GM18868 (cell line): ENCODE measurements around the gene DNAH10.

Experiments used
- ATAC-seq: cut with Tn5 transposase; IDR thresholded peaks from one replicate; pipeline ENCODE4 v1.9.1; 2021; ENCODE audit warnings: mild to moderate bottlenecking, moderate library complexity; ENCODE audit not compliant: unreplicated experiment

Gene DNAH10

GRCh38 chr12:123834845-123835244 is 72.7 kb downstream of the DNAH10 start:
- ATAC-seq: no peak

- no peak for ATAC-seq
Observed at GRCh38 chr12:123836292-123836691, 74.2 kb downstream of the DNAH10 start.

DNA sequence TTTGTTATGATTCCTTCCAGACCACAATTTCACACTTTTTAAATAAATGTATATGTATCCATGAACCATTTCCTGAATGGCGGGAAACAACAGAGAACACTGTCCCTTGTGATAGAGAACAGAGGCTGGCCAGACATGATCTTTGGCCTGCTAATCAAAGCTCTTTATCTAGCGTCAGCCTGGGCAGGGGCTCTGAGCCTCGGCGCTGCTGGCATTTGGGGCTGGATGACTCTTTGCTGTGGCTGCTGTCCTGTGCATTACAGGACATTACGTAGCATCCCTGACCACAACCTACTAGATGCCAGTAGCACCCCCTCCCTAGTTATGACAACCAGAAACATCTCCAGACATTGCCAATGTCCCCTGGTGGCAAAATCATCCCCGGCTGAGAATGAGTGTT is 77.7 kb downstream of the DNAH10 start:
- no peak for ATAC-seq

GRCh38 chr12:123840765-123841425 is 78.8 kb downstream of the DNAH10 start:
- ATAC-seq: no peak

DNA sequence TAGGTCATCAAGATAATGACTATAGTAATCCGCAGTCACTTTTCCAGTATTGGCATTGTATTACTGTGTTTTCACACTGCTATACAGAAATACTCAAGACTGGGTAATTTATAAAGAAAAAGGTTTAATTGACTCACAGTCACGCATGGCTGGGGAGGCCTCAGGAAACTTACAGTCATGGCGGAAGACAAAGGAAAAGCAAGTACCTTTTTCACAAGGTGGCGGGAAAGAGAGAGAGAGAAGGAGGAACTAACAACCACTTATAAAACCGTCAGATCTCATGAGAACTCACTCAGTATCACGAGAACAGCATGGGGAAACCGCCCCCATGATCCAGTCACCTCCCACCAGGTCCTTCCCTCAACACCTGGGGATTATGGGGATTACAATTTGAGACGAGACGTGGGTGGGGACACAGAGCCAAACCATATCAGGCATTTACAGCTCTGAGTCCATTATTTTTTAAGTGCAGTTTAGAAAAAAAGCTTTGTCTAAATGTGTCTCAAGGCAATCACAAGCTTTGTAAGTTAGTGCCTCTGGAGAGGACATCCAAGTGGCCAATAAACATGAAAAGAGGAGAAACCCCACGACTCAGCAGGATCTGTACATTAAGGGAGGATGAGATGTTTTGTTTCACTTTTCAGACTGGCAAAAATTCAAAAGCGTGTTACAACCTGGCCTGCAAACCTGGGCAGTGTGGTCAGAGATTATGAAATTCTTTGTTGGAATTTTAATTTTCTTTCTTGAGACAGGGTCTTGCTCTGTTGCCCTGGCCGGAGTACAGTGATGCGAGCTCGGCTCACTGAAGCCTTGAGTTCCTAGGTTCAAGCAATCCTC is 82.0 kb downstream of the DNAH10 start:
- ATAC-seq: no peak

DNA sequence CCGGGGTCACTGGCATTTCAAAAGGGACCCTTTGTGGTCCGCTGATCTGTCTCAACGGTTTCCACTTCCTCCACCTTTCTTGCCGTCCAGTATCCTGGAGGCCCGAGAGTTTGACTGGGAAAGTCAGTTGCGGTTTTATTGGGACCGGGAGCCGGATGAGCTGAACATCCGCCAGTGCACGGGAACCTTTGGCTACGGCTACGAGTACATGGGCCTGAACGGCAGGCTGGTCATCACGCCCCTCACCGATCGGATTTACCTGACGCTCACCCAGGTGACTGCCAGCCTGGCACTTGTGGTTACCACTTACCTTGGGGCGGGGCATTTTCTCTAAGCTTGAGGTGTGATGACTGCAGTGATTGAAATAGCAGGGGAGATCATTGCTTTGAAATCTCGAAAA is 83.8 kb downstream of the DNAH10 start:
- no peak for ATAC-seq

GRCh38 chr12:123846340-123846739 is 84.2 kb downstream of the DNAH10 start:
- ATAC-seq: no peak

GRCh38 chr12:123847019-123847418 is 84.9 kb downstream of the DNAH10 start:
- ATAC-seq: no peak

GRCh38 chr12:123847876-123848275 is 85.8 kb downstream of the DNAH10 start:
- no peak for ATAC-seq

DNA sequence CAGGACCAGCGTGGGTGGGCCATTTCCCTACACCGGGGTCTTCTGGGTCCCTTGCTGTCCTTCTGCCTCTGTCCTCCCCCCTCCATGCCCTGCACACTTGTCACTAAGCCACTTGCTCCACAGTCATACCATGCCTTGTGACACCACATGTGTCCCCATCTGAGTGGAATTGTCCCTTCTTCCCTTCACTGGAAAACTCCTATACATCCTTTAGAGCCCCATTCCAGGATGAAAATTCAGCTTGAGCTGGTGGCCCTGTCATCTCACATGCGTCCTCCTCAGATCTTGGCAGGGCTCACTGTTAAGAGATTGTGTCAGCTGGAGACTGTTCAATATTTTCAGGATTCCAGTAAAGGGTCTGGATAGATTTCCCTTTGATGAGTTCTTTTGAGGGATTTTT is 87.4 kb downstream of the DNAH10 start:
- no peak for ATAC-seq

GRCh38 chr12:123850246-123851134 is 88.4 kb downstream of the DNAH10 start:
- no peak for ATAC-seq

- ATAC-seq: no peak
Observed at GRCh38 chr12:123853396-123854070, 91.4 kb downstream of the DNAH10 start.

GRCh38 chr12:123854232-123854631 is 92.1 kb downstream of the DNAH10 start:
- ATAC-seq: no peak

GRCh38 chr12:123854918-123855317 is 92.8 kb downstream of the DNAH10 start:
- ATAC-seq: no peak

DNA sequence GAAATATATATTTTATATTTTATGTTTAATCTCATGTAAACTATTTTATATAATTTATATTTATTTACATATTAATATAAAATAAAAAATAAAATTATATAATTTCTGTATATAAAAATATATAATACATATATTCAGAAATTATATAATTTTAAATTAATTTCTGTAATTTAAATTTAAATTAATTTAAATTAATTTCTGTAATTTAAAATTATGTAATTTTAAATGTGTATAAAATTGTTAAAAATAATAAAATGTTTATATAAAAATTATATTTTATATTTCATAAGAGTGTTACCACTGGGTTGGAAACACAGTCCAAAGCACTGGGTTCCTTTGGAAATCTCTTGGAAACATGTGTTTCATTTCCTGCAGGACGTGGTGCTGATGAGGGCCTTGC is 94.6 kb downstream of the DNAH10 start:
- no peak for ATAC-seq

- ATAC-seq: no peak
Observed at GRCh38 chr12:123858176-123858575, 96.1 kb downstream of the DNAH10 start.

GRCh38 chr12:123859035-123859434 is 96.9 kb downstream of the DNAH10 start:
- ATAC-seq: no peak

DNA sequence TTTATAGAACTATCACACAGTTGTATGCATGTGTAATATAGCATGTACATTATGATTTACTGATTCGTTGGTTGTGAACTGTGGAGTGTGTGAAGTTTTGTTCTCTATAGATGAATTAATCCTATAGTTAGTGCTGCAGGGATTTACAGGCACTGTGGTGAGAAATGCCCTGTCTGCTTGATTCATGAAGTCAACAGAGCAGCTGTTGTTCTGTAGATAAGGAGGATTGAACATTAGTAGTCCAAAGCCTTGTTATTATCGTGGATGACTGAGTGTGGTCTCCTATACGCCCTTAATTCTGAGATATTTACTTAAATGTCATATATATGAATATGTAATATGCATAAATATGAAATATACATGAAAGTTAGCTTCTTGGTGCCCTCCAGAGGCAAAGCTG is 98.3 kb downstream of the DNAH10 start:
- ATAC-seq: no peak

- no peak for ATAC-seq
Observed at GRCh38 chr12:123861392-123861791, 99.3 kb downstream of the DNAH10 start.

DNA sequence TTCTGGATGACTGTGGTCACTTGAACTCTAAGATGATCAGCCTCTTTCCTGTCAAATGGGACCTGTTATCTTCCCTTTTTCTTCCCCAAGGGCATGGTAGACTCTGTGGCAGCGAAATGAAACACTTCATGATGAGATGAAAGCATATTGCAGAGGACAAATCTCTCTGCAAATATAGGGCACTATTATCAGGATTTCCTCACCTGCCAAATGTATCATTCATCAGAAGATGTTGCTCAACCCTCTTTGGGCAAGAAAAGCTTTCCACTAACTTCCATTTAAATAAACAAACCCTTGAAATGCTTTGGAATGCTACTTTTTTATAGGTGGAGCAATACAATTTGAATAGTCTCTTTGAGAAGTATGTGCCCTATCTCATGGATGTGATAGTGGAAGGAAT is 105.0 kb downstream of the DNAH10 start:
- ATAC-seq: no peak

DNA sequence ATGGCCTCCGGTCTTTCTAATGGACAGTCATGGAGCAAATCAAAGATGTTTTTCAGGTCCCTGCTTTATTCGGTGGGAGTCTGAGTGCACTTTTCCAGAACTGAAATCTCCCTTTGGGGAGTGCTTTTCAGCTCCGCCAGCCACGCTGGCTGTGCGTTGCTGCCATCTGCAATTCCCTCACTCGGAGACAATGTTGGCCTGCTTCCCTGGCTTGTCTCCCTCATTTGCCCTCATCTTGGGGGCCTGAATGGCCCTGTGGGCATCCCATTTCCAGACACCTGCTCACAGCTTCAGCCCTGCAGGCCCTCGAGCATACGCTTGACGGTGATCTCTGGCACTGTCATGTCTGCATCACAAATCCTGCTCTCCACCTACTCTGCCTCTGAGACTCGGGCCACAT is 106.7 kb downstream of the DNAH10 start:
- ATAC-seq: no peak
